DOHH2 (cell line): ENCODE measurements around the gene DHDDS.

Experiments
- H3F3A ChIP-seq: fragments of 200-600 bp; sonication (generic), shearing (Covaris generic); 2 replicates; pipeline ENCODE4 v1.6.0; 2016; ENCODE audit warnings: antibody characterized with exemption, mild to moderate bottlenecking; ENCODE audit not compliant: control insufficient read depth, insufficient read depth
- H3K27ac ChIP-seq: fragments of 200-600 bp; sonication (generic); 2 replicates; pipeline ENCODE4 v1.5.1; 2014; ENCODE audit warnings: low read depth, mild to moderate bottlenecking, low read length, moderate library complexity
- H3K27me3 ChIP-seq: fragments of 200-600 bp; sonication (generic); 2 replicates; pipeline ENCODE4 v1.6.1; 2014; ENCODE audit warnings: mild to moderate bottlenecking, low read length, mixed read lengths; ENCODE audit not compliant: control insufficient read depth
- H3K36me3 ChIP-seq: fragments of 200-600 bp; sonication (generic); 2 replicates; pipeline ENCODE4 v1.6.1; 2014; ENCODE audit warnings: mild to moderate bottlenecking, low read length, moderate library complexity, mixed read lengths; ENCODE audit not compliant: control insufficient read depth
- H3K4me1 ChIP-seq: fragments of 200-600 bp; sonication (generic); 2 replicates; pipeline ENCODE4 v1.6.1; 2014; ENCODE audit warnings: mild to moderate bottlenecking, low read length, mixed read lengths; ENCODE audit not compliant: control insufficient read depth
- H3K4me2 ChIP-seq: fragments of 200-600 bp; sonication (generic); 2 replicates; pipeline ENCODE4 v1.6.0; 2014; ENCODE audit warnings: mild to moderate bottlenecking, low read length, moderate library complexity
- H3K4me3 ChIP-seq: fragments of 200-600 bp; sonication (generic); 2 replicates; pipeline ENCODE4 v1.5.1; 2014; ENCODE audit warnings: mild to moderate bottlenecking, low read length, mixed read lengths
- H3K79me2 ChIP-seq: fragments of 200-600 bp; sonication (generic); 2 replicates; pipeline ENCODE4 v1.6.1; 2014; ENCODE audit warnings: mild to moderate bottlenecking, low read length, mixed read lengths; ENCODE audit not compliant: control insufficient read depth
- H3K9me2 ChIP-seq: fragments of 200-600 bp; sonication (generic); replicated peaks from 2 replicates; pipeline ENCODE4 v1.6.1; 2014; ENCODE audit warnings: mild to moderate bottlenecking, low read length, mixed read lengths; ENCODE audit not compliant: control insufficient read depth
- H3K9me3 ChIP-seq: fragments of 200-600 bp; sonication (generic); 2 replicates; pipeline ENCODE4 v1.6.1; 2014; ENCODE audit warnings: antibody characterized with exemption, low read length, mixed read lengths; ENCODE audit not compliant: control insufficient read depth, insufficient read depth
- H4K20me1 ChIP-seq: fragments of 200-600 bp; sonication (generic); 2 replicates; pipeline ENCODE4 v1.6.0; 2014; ENCODE audit warnings: low read depth, mild to moderate bottlenecking, antibody characterized with exemption, low read length, moderate library complexity; ENCODE audit not compliant: control insufficient read depth, insufficient read depth
- EZH2phosphoT487 ChIP-seq: fragments of 200-600 bp; sonication (generic); IDR thresholded peaks from 2 replicates; pipeline ENCODE4 v1.6.1; 2017; ENCODE audit warnings: borderline replicate concordance, mild to moderate bottlenecking, antibody characterized with exemption, low read length, moderate library complexity, mixed read lengths
- TF ChIP-seq, protein P1 (sequence below): fragments of 200-600 bp; sonication (generic); IDR thresholded peaks from one replicate; pipeline ENCODE4 v1.5.1; 2014; ENCODE audit warnings: antibody characterized with exemption, mild to moderate bottlenecking, low read depth, low read length; ENCODE audit not compliant: poor library complexity, severe bottlenecking

The DHDDS gene

DNA sequence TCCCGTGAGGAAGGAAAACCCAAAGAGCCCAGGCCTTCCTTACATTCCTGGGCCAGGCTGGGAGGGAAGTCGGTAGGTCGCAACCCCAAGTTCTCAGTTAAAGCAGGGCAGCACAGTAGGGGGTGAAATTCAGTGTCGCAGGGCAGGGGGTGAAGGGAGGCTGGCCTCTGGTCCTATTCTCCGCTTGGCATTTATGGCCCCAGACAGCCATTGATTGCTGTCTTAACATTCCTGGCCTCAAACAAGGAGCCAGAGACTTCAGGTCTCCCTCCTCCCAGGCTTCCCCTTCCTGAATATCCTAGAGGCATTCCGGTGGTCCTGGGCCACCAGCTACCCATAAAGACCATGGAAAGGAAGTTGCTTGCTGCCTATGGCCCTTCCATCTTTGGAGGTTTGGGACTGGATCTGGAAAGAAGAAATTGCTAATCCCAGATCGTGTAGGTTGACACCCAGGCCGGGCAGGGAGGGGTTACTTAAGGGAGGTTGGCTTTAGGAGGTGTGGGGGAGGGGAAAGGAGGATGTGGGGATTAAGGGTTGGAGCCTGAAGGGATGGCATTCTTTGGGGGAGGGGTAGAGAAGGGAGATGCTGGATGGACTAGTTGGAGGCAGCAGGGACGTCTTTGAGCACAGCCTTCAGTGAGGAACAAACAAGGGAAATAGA is 19.8 kb upstream of the DHDDS start:
- Histone ChIP-seq H4K20me1 (no peaks in the 10 kb centered on the region), H3K9me2 (no peaks in the 10 kb centered on the region), H3K4me1 (peaks cover 15% of the 10 kb centered on the region), H3K27ac (no peak overlapping the region), H3K4me2 (no peak overlapping the region), H3K4me3 (no peak overlapping the region), H3K27me3 (peaks cover 76% of the 10 kb centered on the region), H3K79me2 (no peaks in the 10 kb centered on the region), H3K36me3 (no peaks in the 10 kb centered on the region), H3K9me3 (no peaks in the 10 kb centered on the region), H3F3A (no peaks in the 10 kb centered on the region)
- TF ChIP-seq EZH2phosphoT487 = no peak
- TF ChIP-seq, protein P1, sequence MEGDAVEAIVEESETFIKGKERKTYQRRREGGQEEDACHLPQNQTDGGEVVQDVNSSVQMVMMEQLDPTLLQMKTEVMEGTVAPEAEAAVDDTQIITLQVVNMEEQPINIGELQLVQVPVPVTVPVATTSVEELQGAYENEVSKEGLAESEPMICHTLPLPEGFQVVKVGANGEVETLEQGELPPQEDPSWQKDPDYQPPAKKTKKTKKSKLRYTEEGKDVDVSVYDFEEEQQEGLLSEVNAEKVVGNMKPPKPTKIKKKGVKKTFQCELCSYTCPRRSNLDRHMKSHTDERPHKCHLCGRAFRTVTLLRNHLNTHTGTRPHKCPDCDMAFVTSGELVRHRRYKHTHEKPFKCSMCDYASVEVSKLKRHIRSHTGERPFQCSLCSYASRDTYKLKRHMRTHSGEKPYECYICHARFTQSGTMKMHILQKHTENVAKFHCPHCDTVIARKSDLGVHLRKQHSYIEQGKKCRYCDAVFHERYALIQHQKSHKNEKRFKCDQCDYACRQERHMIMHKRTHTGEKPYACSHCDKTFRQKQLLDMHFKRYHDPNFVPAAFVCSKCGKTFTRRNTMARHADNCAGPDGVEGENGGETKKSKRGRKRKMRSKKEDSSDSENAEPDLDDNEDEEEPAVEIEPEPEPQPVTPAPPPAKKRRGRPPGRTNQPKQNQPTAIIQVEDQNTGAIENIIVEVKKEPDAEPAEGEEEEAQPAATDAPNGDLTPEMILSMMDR = no peak

GRCh38 chr1:26413031-26413430 is 19.1 kb upstream of the DHDDS start:
- Histone ChIP-seq H3K9me2 (no peaks in the 10 kb centered on the region), H3K27me3 (peaks cover 74% of the 10 kb centered on the region), H3F3A (no peaks in the 10 kb centered on the region), H3K36me3 (no peaks in the 10 kb centered on the region), H3K4me1 (peaks cover 15% of the 10 kb centered on the region), H3K4me3 (no peak overlapping the region), H3K79me2 (no peaks in the 10 kb centered on the region), H3K4me2 (no peak overlapping the region), H3K27ac (no peak overlapping the region), H3K9me3 (no peaks in the 10 kb centered on the region), H4K20me1 (no peaks in the 10 kb centered on the region)
- no peak for TF ChIP-seq EZH2phosphoT487
- TF ChIP-seq, protein P1 = no peak

DNA sequence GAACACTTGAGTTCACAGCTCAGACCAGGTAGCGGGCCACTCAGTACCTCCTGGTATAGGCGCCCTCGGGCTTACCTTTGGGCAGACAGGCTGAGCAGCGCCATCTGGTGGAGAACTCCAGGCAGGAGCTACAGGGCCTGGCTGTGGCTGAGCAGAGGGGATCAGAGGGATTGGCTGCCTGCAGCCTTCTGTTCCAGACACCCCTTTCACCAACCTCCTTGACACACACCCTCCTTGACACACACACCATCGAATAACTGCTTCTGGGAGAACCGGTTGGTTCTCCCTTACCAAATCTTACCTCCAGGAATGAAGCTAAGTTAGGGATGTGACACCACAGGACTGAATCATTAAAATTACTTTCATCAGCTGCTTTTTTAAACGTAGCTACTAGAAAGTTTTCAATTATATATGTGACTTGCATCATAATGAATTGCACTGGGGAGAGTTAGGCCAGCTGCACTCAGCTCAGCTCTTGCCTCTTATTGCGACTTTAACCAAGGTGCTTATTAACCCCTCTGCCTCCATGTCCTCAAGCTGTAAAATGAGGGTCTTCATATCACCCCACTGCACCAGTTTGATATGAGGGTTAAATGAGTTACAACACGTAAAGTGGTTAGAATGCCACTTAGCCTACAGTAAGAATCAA is 14.9 kb upstream of the DHDDS start:
- H3K9me2 ChIP-seq = no peaks in the 10 kb centered on the region
- no peaks in the 10 kb centered on the region for H3K4me1 ChIP-seq
- no peak overlapping the region for H3K4me2 ChIP-seq
- H3K4me3 ChIP-seq = no peak overlapping the region
- peaks cover 50% of the 10 kb centered on the region for H3K27me3 ChIP-seq
- no peaks in the 10 kb centered on the region for H3K36me3 ChIP-seq
- no peaks in the 10 kb centered on the region for H4K20me1 ChIP-seq
- no peak overlapping the region for H3K27ac ChIP-seq
- no peaks in the 10 kb centered on the region for H3K79me2 ChIP-seq
- TF ChIP-seq, protein P1 = peak; percentile 92
- TF ChIP-seq EZH2phosphoT487 = no peak
- no peaks in the 10 kb centered on the region for H3K9me3 ChIP-seq
- H3F3A ChIP-seq = no peaks in the 10 kb centered on the region
